Neural cell (in vitro differentiated cells): ENCODE measurements around the gene SDK1. TPM values are rescaled to one million over a fixed set of nuclear protein-coding genes. Genes with fewer than 3 reads are reported as not detected.

Source experiments
- H2AFZ ChIP-seq: fragments of 200-600, 300-800 bp; sonication (generic), shearing (Covaris generic); 2 replicates; pipeline ENCODE4 v1.6.0; 2014; ENCODE audit warnings: low read depth, mild to moderate bottlenecking, antibody characterized with exemption, low read length, moderate library complexity
- H3F3A ChIP-seq: fragments of 200-600 bp; shearing (Covaris generic); 2 replicates; pipeline ENCODE4 v1.6.1; 2016; ENCODE audit warnings: mild to moderate bottlenecking, moderate library complexity, mixed read lengths, antibody characterized with exemption, low read length; ENCODE audit not compliant: insufficient read depth, poor library complexity, severe bottlenecking
- H3K27ac ChIP-seq: fragments of 200-600, 300-800 bp; sonication (generic), shearing (Covaris generic); 2 replicates; pipeline ENCODE4 v1.5.1; 2014; ENCODE audit warnings: mild to moderate bottlenecking, low read length, moderate library complexity
- H3K27me3 ChIP-seq: fragments of 300-800, 200-600 bp; sonication (generic), shearing (Covaris generic); 2 replicates; pipeline ENCODE4 v1.6.0; 2014; ENCODE audit warnings: mild to moderate bottlenecking, low read depth, low read length, moderate library complexity; ENCODE audit not compliant: insufficient read depth
- H3K36me3 ChIP-seq: fragments of 300-800, 200-600 bp; sonication (generic), shearing (Covaris generic); 2 replicates; pipeline ENCODE4 v1.5.1; 2014; ENCODE audit warnings: mild to moderate bottlenecking, antibody characterized with exemption, low read length, moderate library complexity; ENCODE audit not compliant: insufficient read depth
- H3K4me2 ChIP-seq: fragments of 300-800, 200-600 bp; sonication (generic), shearing (Covaris generic); 2 replicates; pipeline ENCODE4 v1.6.0; 2014; ENCODE audit warnings: mild to moderate bottlenecking, low read length
- H3K4me3 ChIP-seq: fragments of 300-800, 200-600 bp; sonication (generic), shearing (Covaris generic); 2 replicates; pipeline ENCODE4 v1.5.1; 2014; ENCODE audit warnings: mild to moderate bottlenecking, low read length, moderate library complexity
- H3K79me2 ChIP-seq: fragments of 200-600 bp; shearing (Covaris generic); replicated peaks from 2 replicates; pipeline ENCODE4 v1.6.0; 2014; ENCODE audit warnings: mild to moderate bottlenecking, low read length, moderate library complexity; ENCODE audit not compliant: insufficient read depth
- H3K9ac ChIP-seq: fragments of 300-800, 200-600 bp; sonication (generic), shearing (Covaris generic); 2 replicates; pipeline ENCODE4 v1.6.1; 2016; ENCODE audit warnings: mild to moderate bottlenecking, low read length, mixed read lengths
- H3K9me2 ChIP-seq: fragments of 200-600 bp; shearing (Covaris generic); 2 replicates; pipeline ENCODE4 v1.6.1; 2016; ENCODE audit warnings: mild to moderate bottlenecking, low read length, mixed read lengths; ENCODE audit not compliant: insufficient read depth
- H3K9me3 ChIP-seq: fragments of 200-600, 300-800 bp; sonication (generic), shearing (Covaris generic); 2 replicates; pipeline ENCODE4 v1.6.1; 2016; ENCODE audit warnings: mild to moderate bottlenecking, mixed run types, low read length, moderate library complexity, mixed read lengths
- H4K20me1 ChIP-seq: fragments of 200-600 bp; shearing (Covaris generic); 2 replicates; pipeline ENCODE4 v1.6.1; 2016; ENCODE audit warnings: mild to moderate bottlenecking, mixed run types; ENCODE audit not compliant: insufficient read depth
- CTCF ChIP-seq: fragments of 450-650 bp; IDR thresholded peaks from 2 replicates; pipeline ENCODE4 v1.5.1; 2014; ENCODE audit warnings: antibody characterized with exemption, mild to moderate bottlenecking, moderate library complexity; ENCODE audit not compliant: poor library complexity, severe bottlenecking
- EP300 ChIP-seq: fragments of 450-650 bp; conservative IDR thresholded peaks from 2 replicates; pipeline ENCODE4 v1.6.1; 2014; ENCODE audit warnings: antibody characterized with exemption, mild to moderate bottlenecking, moderate library complexity; ENCODE audit not compliant: poor library complexity, severe bottlenecking
- EZH2 ChIP-seq: fragments of 200-600, 300-800 bp; shearing (Covaris generic), sonication (generic); IDR thresholded peaks from 2 replicates; pipeline ENCODE4 v1.6.1; 2014; ENCODE audit warnings: antibody characterized with exemption, low read length, borderline replicate concordance, mild to moderate bottlenecking; ENCODE audit not compliant: insufficient read depth, poor library complexity, severe bottlenecking
- MXI1 ChIP-seq: fragments of 450-650 bp; conservative IDR thresholded peaks from 2 replicates; pipeline ENCODE4 v1.6.1; 2014; ENCODE audit warnings: antibody characterized with exemption, mild to moderate bottlenecking; ENCODE audit not compliant: poor library complexity, severe bottlenecking
- POLR2AphosphoS5 ChIP-seq: IDR thresholded peaks from 2 replicates; pipeline ENCODE4 v1.6.1; 2012
- RAD21 ChIP-seq: fragments of 450-650 bp; conservative IDR thresholded peaks from 2 replicates; pipeline ENCODE4 v1.6.1; 2014; ENCODE audit warnings: antibody characterized with exemption, mild to moderate bottlenecking, moderate library complexity
- REST ChIP-seq: IDR thresholded peaks from 2 replicates; pipeline ENCODE4 v1.6.1; 2012; ENCODE audit warnings: borderline replicate concordance
- SMC3 ChIP-seq: fragments of 450-650 bp; conservative IDR thresholded peaks from 2 replicates; pipeline ENCODE4 v1.6.1; 2014; ENCODE audit warnings: antibody characterized with exemption, mild to moderate bottlenecking, moderate library complexity; ENCODE audit not compliant: poor library complexity
- TAF1 ChIP-seq: IDR thresholded peaks from 2 replicates; pipeline ENCODE4 v1.6.1; 2012; ENCODE audit warnings: low read depth
- polyA plus RNA-seq: library from polyadenylated mRNA; depleted of rRNA; stranded (reverse); fragments of >200 nt; gene quantifications from 2 replicates; pipeline ENCODE4 v1.2.3, GENCODE V29; 2014

SDK1 gene
- polyA plus RNA-seq, 1 donor from 2014 or later, result 2.7 TPM

GRCh38 chr7:3605222-3605621 is 304.2 kb downstream of the SDK1 start:
- no peak overlapping the region for H2AFZ ChIP-seq
- H3K9me3 ChIP-seq, result no peaks in the 10 kb centered on the region
- H3K27me3 ChIP-seq, result no peaks in the 10 kb centered on the region
- no peak overlapping the region for H3K9ac ChIP-seq
- H4K20me1 ChIP-seq, result no peaks in the 10 kb centered on the region
- no peaks in the 10 kb centered on the region for H3K36me3 ChIP-seq
- H3K9me2 ChIP-seq, result no peaks in the 10 kb centered on the region
- no peak overlapping the region for H3K4me2 ChIP-seq
- H3K79me2 ChIP-seq, result no peaks in the 10 kb centered on the region
- no peaks in the 10 kb centered on the region for H3F3A ChIP-seq
- H3K27ac ChIP-seq, result no peak overlapping the region
- TF ChIP-seq SMC3 (no peak), CTCF (no peak), POLR2AphosphoS5 (no peak), EZH2 (no peak), TAF1 (no peak), REST (no peak)
- no peak overlapping the region for H3K4me3 ChIP-seq

GRCh38 chr7:3606436-3606835 is 305.4 kb downstream of the SDK1 start:
- no peak overlapping the region for H3K9ac ChIP-seq
- no peaks in the 10 kb centered on the region for H3K36me3 ChIP-seq
- H3K4me2 ChIP-seq, result no peak overlapping the region
- H2AFZ ChIP-seq, result no peak overlapping the region
- H3K9me3 ChIP-seq, result no peaks in the 10 kb centered on the region
- H3K79me2 ChIP-seq, result no peaks in the 10 kb centered on the region
- no peaks in the 10 kb centered on the region for H4K20me1 ChIP-seq
- no peaks in the 10 kb centered on the region for H3K9me2 ChIP-seq
- TF ChIP-seq CTCF (no peak), MXI1 (no peak), RAD21 (no peak), POLR2AphosphoS5 (no peak), EZH2 (no peak), EP300 (no peak), REST (no peak), SMC3 (no peak), TAF1 (no peak)
- no peak overlapping the region for H3K27ac ChIP-seq
- H3F3A ChIP-seq, result no peaks in the 10 kb centered on the region
- H3K4me3 ChIP-seq, result no peak overlapping the region
- H3K27me3 ChIP-seq, result no peaks in the 10 kb centered on the region
